Hepatocyte (in vitro differentiated cells): ENCODE data around the gene PXN.

Experiments
- CTCF ChIP-seq: fragments of 200-600 bp; sonication (generic); IDR thresholded peaks from 2 replicates; pipeline ENCODE4 v1.5.1; 2016; ENCODE audit warnings: antibody characterized with exemption, mild to moderate bottlenecking; ENCODE audit not compliant: poor library complexity
- EZH2 ChIP-seq: fragments of 200-600 bp; sonication (generic); IDR thresholded peaks from 2 replicates; pipeline ENCODE4 v1.6.1; 2016; ENCODE audit warnings: antibody characterized with exemption, mild to moderate bottlenecking, borderline replicate concordance
- EZH2phosphoT487 ChIP-seq: fragments of 200-600 bp; sonication (generic); IDR thresholded peaks from one replicate; pipeline ENCODE4 v1.6.1; 2018; ENCODE audit warnings: antibody characterized with exemption, mild to moderate bottlenecking, low read depth, moderate library complexity; ENCODE audit not compliant: unreplicated experiment, severe bottlenecking

- TF ChIP-seq CTCF, result no peak
- TF ChIP-seq EZH2phosphoT487, result no peak
- TF ChIP-seq EZH2, result no peak
These were observed 65.8 kb downstream of the PXN start for GRCh38 chr12:120199595-120200306.
